Measurements from ENCODE around the gene MED9. TPM values are rescaled to one million over a fixed set of nuclear protein-coding genes. Genes with fewer than 3 reads are reported as not detected.

MED9 gene
- total RNA-seq, 1 donor from 2014 or later: 20.1 TPM

- Mint-ChIP-seq H3K4me3 (no peak overlapping the region), H3K27me3 (ENCODE audit: low read depth) (no peaks in the 10 kb centered on the region), H3K27ac (no peak overlapping the region), H3K4me1 (peaks cover 20% of the 10 kb centered on the region), H3K9me3 (no peaks in the 10 kb centered on the region), H3K36me3 (no peaks in the 10 kb centered on the region)
- no peak for TF ChIP-seq CTCF (IDR thresholded peaks at IDR 0.05; ENCODE audit: unreplicated experiment)
- no peak for DNase-seq (ENCODE audit: low spot score in 2 of 2, unreplicated experiment in 2 of 2)
Measured at GRCh38 chr17:17516941-17517720, 40.3 kb downstream of the MED9 start.

- Mint-ChIP-seq H3K27me3 (ENCODE audit: low read depth) (no peaks in the 10 kb centered on the region), H3K9me3 (no peaks in the 10 kb centered on the region), H3K4me3 (no peak overlapping the region), H3K36me3 (no peaks in the 10 kb centered on the region), H3K27ac (no peak overlapping the region), H3K4me1 (peaks cover 28% of the 10 kb centered on the region)
- no peak for TF ChIP-seq CTCF (IDR thresholded peaks at IDR 0.05; ENCODE audit: unreplicated experiment)
- no peak for DNase-seq (ENCODE audit: low spot score in 2 of 2, unreplicated experiment in 2 of 2)
Measured at GRCh38 chr17:17518014-17518413, 41.2 kb downstream of the MED9 start.

GRCh38 chr17:17518951-17519350 is 42.2 kb downstream of the MED9 start:
- Mint-ChIP-seq H3K36me3 (no peaks in the 10 kb centered on the region), H3K4me3 (no peak overlapping the region), H3K27me3 (ENCODE audit: low read depth) (no peaks in the 10 kb centered on the region), H3K9me3 (no peaks in the 10 kb centered on the region), H3K4me1 (peaks cover 28% of the 10 kb centered on the region), H3K27ac (no peak overlapping the region)
- DNase-seq (ENCODE audit: low spot score in 2 of 2, unreplicated experiment in 2 of 2): no peak
- no peak for TF ChIP-seq CTCF (IDR thresholded peaks at IDR 0.05; ENCODE audit: unreplicated experiment)

GRCh38 chr17:17519886-17520285 is 43.1 kb downstream of the MED9 start:
- Mint-ChIP-seq H3K36me3 (no peaks in the 10 kb centered on the region), H3K27me3 (ENCODE audit: low read depth) (no peaks in the 10 kb centered on the region), H3K4me3 (no peak overlapping the region), H3K9me3 (no peaks in the 10 kb centered on the region), H3K27ac (no peak overlapping the region), H3K4me1 (peaks cover 23% of the 10 kb centered on the region)
- no peak for TF ChIP-seq CTCF (IDR thresholded peaks at IDR 0.05; ENCODE audit: unreplicated experiment)
- DNase-seq (ENCODE audit: low spot score in 2 of 2, unreplicated experiment in 2 of 2): no peak

- Mint-ChIP-seq H3K9me3 (no peaks in the 10 kb centered on the region), H3K27me3 (ENCODE audit: low read depth) (no peaks in the 10 kb centered on the region), H3K27ac (no peak overlapping the region), H3K4me1 (peaks cover 15% of the 10 kb centered on the region), H3K4me3 (no peak overlapping the region), H3K36me3 (no peaks in the 10 kb centered on the region)
- no peak for TF ChIP-seq CTCF (IDR thresholded peaks at IDR 0.05; ENCODE audit: unreplicated experiment)
- DNase-seq (ENCODE audit: low spot score in 2 of 2, unreplicated experiment in 2 of 2): no peak
Measured at GRCh38 chr17:17520599-17521232, 43.9 kb downstream of the MED9 start.
